Measurements from ENCODE around the gene RPL23. TPM values are rescaled to one million over a fixed set of nuclear protein-coding genes. Genes with fewer than 3 reads are reported as not detected.

Gene RPL23
- total RNA-seq, 4 donors from 2014 or later, result 721 to 1,711 (median 1,283) TPM

GRCh38 chr17:38891441-38891840 lies 37.9 kb upstream of the RPL23 start:
- no peak overlapping the region for H3K27ac ChIP-seq (replicated peaks in 1 of 4)
- no peak overlapping the region for H3K4me3 ChIP-seq
- intact Hi-C loops (cut with DNase I), result no loop called here
- no peak for TF ChIP-seq EP300 (IDR thresholded peaks at IDR 0.05)
- no peak for TF ChIP-seq POLR2A (IDR thresholded peaks at IDR 0.05; ENCODE audit: low read depth)
- no peak for TF ChIP-seq POLR2AphosphoS5 (IDR thresholded peaks at IDR 0.05)
- TF ChIP-seq CTCF (IDR thresholded peaks at IDR 0.05), result no peak
- no peaks in the 10 kb centered on the region for H3K9me3 ChIP-seq
- no peak for DNase-seq (ENCODE audit: extremely low spot score)
- no peaks in the 10 kb centered on the region for H3K27me3 ChIP-seq
- H3K36me3 ChIP-seq, result peaks cover 30 to 87% (median 72%) of the 10 kb centered on the region in 4 donors
- 82% methylated on average over 8 of the region's 8 CpGs for WGBS
- H3K4me1 ChIP-seq, result peaks cover 43 to 81% (median 69%) of the 10 kb centered on the region in 4 donors

GRCh38 chr17:38890410-38890746 lies 36.9 kb upstream of the RPL23 start:
- H3K4me3 ChIP-seq, result no peak overlapping the region
- H3K9me3 ChIP-seq, result no peaks in the 10 kb centered on the region
- TF ChIP-seq CTCF (IDR thresholded peaks at IDR 0.05) (no peak), EP300 (IDR thresholded peaks at IDR 0.05) (no peak), POLR2A (IDR thresholded peaks at IDR 0.05; ENCODE audit: low read depth) (no peak), POLR2AphosphoS5 (IDR thresholded peaks at IDR 0.05) (no peak)
- H3K4me1 ChIP-seq, result peaks cover 48 to 84% (median 69%) of the 10 kb centered on the region in 4 donors
- no peaks in the 10 kb centered on the region for H3K27me3 ChIP-seq
- WGBS, result 86% methylated on average over 8 of the region's 8 CpGs
- DNase-seq (ENCODE audit: extremely low spot score), result no peak
- intact Hi-C loops (cut with DNase I), result no loop called here
- peaks cover 30 to 78% (median 70%) of the 10 kb centered on the region in 4 donors for H3K36me3 ChIP-seq
- H3K27ac ChIP-seq (replicated peaks in 1 of 4), result peak overlapping the region in 1 of 4 donors; percentile 19

- WGBS, result 93% methylated on average over 12 of the region's 12 CpGs
- DNase-seq (ENCODE audit: extremely low spot score), result no peak
- TF ChIP-seq POLR2AphosphoS5 (IDR thresholded peaks at IDR 0.05) (no peak), CTCF (IDR thresholded peaks at IDR 0.05) (no peak)
- Histone ChIP-seq H3K36me3 (peaks cover 30 to 79% (median 69%) of the 10 kb centered on the region in 4 donors), H3K27me3 (no peaks in the 10 kb centered on the region), H3K4me1 (peaks cover 51 to 89% (median 71%) of the 10 kb centered on the region in 4 donors), H3K4me3 (no peak overlapping the region), H3K27ac (replicated peaks in 1 of 4) (peak overlapping the region in 1 of 4 donors; percentile 19), H3K9me3 (no peaks in the 10 kb centered on the region)
- intact Hi-C loops (cut with DNase I), result no loop called here
Measured at GRCh38 chr17:38889745-38890409, 36.4 kb upstream of the RPL23 start.

- Histone ChIP-seq H3K4me3 (no peak overlapping the region), H3K9me3 (no peaks in the 10 kb centered on the region), H3K27ac (replicated peaks in 1 of 4) (no peak overlapping the region), H3K36me3 (peaks cover 30 to 74% (median 63%) of the 10 kb centered on the region in 4 donors), H3K4me1 (peaks cover 51 to 89% (median 71%) of the 10 kb centered on the region in 4 donors), H3K27me3 (no peaks in the 10 kb centered on the region)
- intact Hi-C loops (cut with DNase I), result no loop called here
- no peak for DNase-seq (ENCODE audit: extremely low spot score)
- WGBS, result 89% methylated on average over 9 of the region's 9 CpGs
- TF ChIP-seq CTCF (IDR thresholded peaks at IDR 0.05) (no peak), POLR2A (IDR thresholded peaks at IDR 0.05; ENCODE audit: low read depth) (no peak), POLR2AphosphoS5 (IDR thresholded peaks at IDR 0.05) (no peak), EP300 (IDR thresholded peaks at IDR 0.05) (no peak)
Measured at GRCh38 chr17:38888842-38889241, 35.3 kb upstream of the RPL23 start.

- no peak for DNase-seq (ENCODE audit: extremely low spot score)
- peaks cover 57 to 91% (median 75%) of the 10 kb centered on the region in 4 donors for H3K4me1 ChIP-seq
- no peak overlapping the region for H3K4me3 ChIP-seq
- 62% methylated on average over 8 of the region's 8 CpGs for WGBS
- TF ChIP-seq POLR2A (IDR thresholded peaks at IDR 0.05; ENCODE audit: low read depth) (no peak), EP300 (IDR thresholded peaks at IDR 0.05) (no peak), CTCF (IDR thresholded peaks at IDR 0.05) (no peak), POLR2AphosphoS5 (IDR thresholded peaks at IDR 0.05) (no peak)
- H3K9me3 ChIP-seq, result no peaks in the 10 kb centered on the region
- peak overlapping the region in 1 of 4 donors; percentile 48 for H3K27ac ChIP-seq (replicated peaks in 1 of 4)
- H3K36me3 ChIP-seq, result peaks cover 22 to 72% (median 48%) of the 10 kb centered on the region in 4 donors
- intact Hi-C loops (cut with DNase I), result no loop called here
- H3K27me3 ChIP-seq, result no peaks in the 10 kb centered on the region
Measured at GRCh38 chr17:38886643-38887010, 33.1 kb upstream of the RPL23 start.
